GM23338 (cell line): ENCODE results near the gene CDC42EP2. TPM values are rescaled to one million over a fixed set of nuclear protein-coding genes. Genes with fewer than 3 reads are reported as not detected.

Experiments
- ATAC-seq: fragments of 200-7000 bp; cut with Tn5 transposase; 3 replicates; pipeline ENCODE4 v1.9.1; 2020
- DNase-seq: peaks from one replicate; pipeline ENCODE4 v3.0.0-alpha.2; 2015; ENCODE audit warnings: low spot score
- H2AFZ ChIP-seq: fragments of 200-600 bp; sonication (generic); 2 replicates; pipeline ENCODE4 v1.8.0; 2016; ENCODE audit warnings: antibody characterized with exemption, mild to moderate bottlenecking, moderate library complexity
- H3F3A ChIP-seq: fragments of 200-600 bp; sonication (generic); replicated peaks from 2 replicates; pipeline ENCODE4 v1.8.0; 2017; ENCODE audit warnings: antibody characterized with exemption, mixed run types, low read depth
- H3K27ac ChIP-seq: fragments of 200-600 bp; sonication (generic); 2 replicates; pipeline ENCODE4 v1.6.1; 2016; ENCODE audit warnings: low read depth
- H3K27me3 ChIP-seq: fragments of 200-600 bp; sonication (generic); 2 replicates; pipeline ENCODE4 v1.8.0; 2016; ENCODE audit warnings: mild to moderate bottlenecking, mixed run types, moderate library complexity; ENCODE audit not compliant: insufficient read depth
- H3K36me3 ChIP-seq: fragments of 200-600 bp; sonication (generic); 2 replicates; pipeline ENCODE4 v1.8.0; 2016; ENCODE audit warnings: mild to moderate bottlenecking; ENCODE audit not compliant: insufficient read depth
- H3K4me1 ChIP-seq: fragments of 200-600 bp; sonication (generic); 2 replicates; pipeline ENCODE4 v1.8.0; 2016; ENCODE audit warnings: mild to moderate bottlenecking, moderate library complexity; ENCODE audit not compliant: insufficient read depth
- H3K4me2 ChIP-seq: fragments of 200-600 bp; sonication (generic); 2 replicates; pipeline ENCODE4 v1.7.1; 2017; ENCODE audit warnings: mixed run types
- H3K4me3 ChIP-seq: fragments of 200-600 bp; sonication (generic); 2 replicates; pipeline ENCODE4 v1.6.1; 2016; ENCODE audit warnings: mixed run types
- H3K79me2 ChIP-seq: fragments of 200-600 bp; sonication (generic); replicated peaks from 2 replicates; pipeline ENCODE4 v1.8.0; 2017; ENCODE audit warnings: mild to moderate bottlenecking; ENCODE audit not compliant: insufficient read depth
- H3K9me2 ChIP-seq: fragments of 200-600 bp; sonication (generic); 2 replicates; pipeline ENCODE4 v1.8.0; 2017; ENCODE audit not compliant: insufficient read depth
- H4K20me1 ChIP-seq: fragments of 200-600 bp; sonication (generic); replicated peaks from 2 replicates; pipeline ENCODE4 v1.8.0; 2017; ENCODE audit warnings: mild to moderate bottlenecking; ENCODE audit not compliant: insufficient read depth
- H3K27ac Mint-ChIP-seq: 2 replicates; pipeline ENCODE4 v1.8.0; 2020; ENCODE audit warnings: inconsistent platforms, mild to moderate bottlenecking, moderate library complexity, mixed read lengths
- H3K27me3 Mint-ChIP-seq: 3 replicates; pipeline ENCODE4 v1.8.0; 2022; ENCODE audit warnings: low read depth, mild to moderate bottlenecking, moderate library complexity, mixed read lengths, inconsistent platforms; ENCODE audit not compliant: insufficient read depth, poor library complexity
- H3K36me3 Mint-ChIP-seq: 3 replicates; pipeline ENCODE4 v1.8.0; 2021; ENCODE audit warnings: low read depth, mild to moderate bottlenecking, inconsistent platforms, moderate library complexity, mixed read lengths
- H3K4me1 Mint-ChIP-seq: 3 replicates; pipeline ENCODE4 v1.8.0; 2020; ENCODE audit warnings: mild to moderate bottlenecking, inconsistent platforms, mixed read lengths
- H3K4me3 Mint-ChIP-seq: 3 replicates; pipeline ENCODE4 v1.8.0; 2021; ENCODE audit warnings: moderate library complexity, mild to moderate bottlenecking, inconsistent platforms, mixed read lengths
- H3K9me3 Mint-ChIP-seq: 3 replicates; pipeline ENCODE4 v1.8.0; 2020; ENCODE audit warnings: moderate library complexity, mild to moderate bottlenecking, inconsistent platforms, mixed read lengths
- CREB1 ChIP-seq: fragments of 250-450 bp; sonication (Bioruptor Pico); IDR thresholded peaks from 2 replicates; pipeline ENCODE4 v1.5.0; 2020; ENCODE audit warnings: low read depth, mild to moderate bottlenecking, moderate library complexity
- EZH2 ChIP-seq: fragments of 200-600 bp; sonication (generic); IDR thresholded peaks from one replicate; pipeline ENCODE4 v1.8.0; 2017; ENCODE audit warnings: antibody characterized with exemption, mild to moderate bottlenecking, low read depth; ENCODE audit not compliant: unreplicated experiment
- EZH2phosphoT487 ChIP-seq: fragments of 200-600 bp; sonication (generic); IDR thresholded peaks from one replicate; pipeline ENCODE4 v1.8.1; 2018; ENCODE audit warnings: antibody characterized with exemption; ENCODE audit not compliant: unreplicated experiment
- JUNB ChIP-seq: IDR thresholded peaks from one replicate; pipeline ENCODE4 v1.6.1; 2016; ENCODE audit warnings: antibody characterized with exemption; ENCODE audit not compliant: unreplicated experiment
- NANOG ChIP-seq: IDR thresholded peaks from 2 replicates; pipeline ENCODE4 v1.6.1; 2016; ENCODE audit warnings: antibody characterized with exemption, borderline replicate concordance
- POLR2AphosphoS5 ChIP-seq: IDR thresholded peaks from 2 replicates; pipeline ENCODE4 v1.6.1; 2016; ENCODE audit warnings: antibody characterized with exemption, low read depth
- STAT1 ChIP-seq: IDR thresholded peaks from one replicate; pipeline ENCODE4 v1.6.1; 2016; ENCODE audit warnings: antibody characterized with exemption; ENCODE audit not compliant: unreplicated experiment
- ZNF331 ChIP-seq: fragments of 250-450 bp; sonication (Bioruptor Pico); IDR thresholded peaks from 2 replicates; pipeline ENCODE4 v1.5.0; 2020; ENCODE audit warnings: low read depth, mild to moderate bottlenecking, moderate library complexity
- polyA plus RNA-seq: library from polyadenylated mRNA; unstranded; fragments of >200 nt; fragmentation: Nextera tagmentation; extraction: Ambion mirVana; gene quantifications from 2 replicates; pipeline ENCODE4 v1.2.1, GENCODE V29; 2016
- total RNA-seq: library from RNA; depleted of rRNA; stranded (reverse); fragments of >200 nt; shearing (Covaris generic); gene quantifications from 2 replicates; pipeline ENCODE4 v1.2.3, GENCODE V29; 2014
- TF ChIP-seq, protein P1 (sequence below): IDR thresholded peaks from 2 replicates; pipeline ENCODE4 v1.6.1; 2016; ENCODE audit warnings: antibody characterized with exemption
- TF ChIP-seq, protein P2 (sequence below), 2 experiments: fragments of 200-600 bp in 1 of 2; sonication (generic) in 1 of 2; conservative IDR thresholded peaks; 2 replicates each; pipeline versions ENCODE4 v1.5.1 to v1.6.1; 2016 to 2017; ENCODE audit warnings: antibody characterized with exemption in 2 of 2, low read depth in 2 of 2, mild to moderate bottlenecking in 2 of 2, moderate library complexity in 1 of 2
- TF ChIP-seq, protein P3 (sequence below): IDR thresholded peaks from one replicate; pipeline ENCODE4 v1.6.1; 2018; ENCODE audit warnings: antibody characterized with exemption; ENCODE audit not compliant: unreplicated experiment

Gene CDC42EP2
- total and polyA plus RNA-seq, 2 experiments from 2014 or later, result 18.2 to 19.0 TPM

DNA sequence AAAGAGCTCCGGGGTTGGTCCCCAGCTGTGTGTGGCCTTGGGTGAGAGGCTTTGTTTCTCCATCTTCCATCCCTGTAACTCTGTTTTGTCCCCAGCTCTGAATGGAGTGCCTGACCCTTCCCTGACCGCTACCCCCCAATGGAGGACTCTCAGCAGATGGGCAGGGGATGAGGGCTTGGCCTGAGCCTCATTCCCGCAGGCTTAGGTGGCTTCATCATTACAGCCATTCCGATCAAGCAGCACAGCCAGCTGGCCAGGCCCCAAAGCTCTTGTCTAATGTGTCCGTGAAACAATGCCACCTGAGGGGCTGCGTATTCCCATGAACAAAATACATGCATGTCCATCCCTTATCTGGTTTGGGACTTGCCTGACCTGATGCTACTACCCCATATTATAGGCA, 3.9 kb upstream of the CDC42EP2 start (continued):
- TF ChIP-seq, protein P1, sequence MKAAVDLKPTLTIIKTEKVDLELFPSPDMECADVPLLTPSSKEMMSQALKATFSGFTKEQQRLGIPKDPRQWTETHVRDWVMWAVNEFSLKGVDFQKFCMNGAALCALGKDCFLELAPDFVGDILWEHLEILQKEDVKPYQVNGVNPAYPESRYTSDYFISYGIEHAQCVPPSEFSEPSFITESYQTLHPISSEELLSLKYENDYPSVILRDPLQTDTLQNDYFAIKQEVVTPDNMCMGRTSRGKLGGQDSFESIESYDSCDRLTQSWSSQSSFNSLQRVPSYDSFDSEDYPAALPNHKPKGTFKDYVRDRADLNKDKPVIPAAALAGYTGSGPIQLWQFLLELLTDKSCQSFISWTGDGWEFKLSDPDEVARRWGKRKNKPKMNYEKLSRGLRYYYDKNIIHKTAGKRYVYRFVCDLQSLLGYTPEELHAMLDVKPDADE, result no peak
- TF ChIP-seq EZH2, result no peak

DNA sequence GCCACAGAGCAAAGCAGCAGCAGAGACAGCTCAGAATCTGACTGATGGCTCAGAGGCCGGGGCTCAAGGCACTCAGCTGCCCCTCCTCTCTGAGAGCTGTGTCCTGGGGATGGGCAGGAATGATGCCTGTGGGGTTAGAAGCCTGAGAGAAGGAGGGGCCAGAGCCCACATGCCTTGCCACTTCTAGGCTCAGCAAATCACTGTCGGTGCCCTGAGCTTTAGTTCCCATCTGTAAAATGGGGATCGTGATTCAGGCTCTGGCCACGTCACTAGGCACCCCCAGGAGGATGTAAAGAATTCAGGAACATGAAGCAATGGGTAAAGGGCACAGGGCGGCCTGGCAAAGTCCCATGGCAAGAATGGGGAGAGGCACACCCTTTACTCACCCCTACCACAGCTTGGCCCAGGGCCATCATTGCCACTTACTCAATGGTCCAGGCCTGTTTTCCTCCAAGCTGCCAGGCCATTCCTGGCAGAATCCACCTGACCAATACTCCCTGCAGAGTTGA, 3.4 kb upstream of the CDC42EP2 start:
- Mint-ChIP-seq H3K4me1 (peaks cover 21% of the 10 kb centered on the region), H3K4me3 (no peak overlapping the region), H3K9me3 (no peaks in the 10 kb centered on the region), H3K36me3 (no peaks in the 10 kb centered on the region), H3K27ac (no peak overlapping the region), H3K27me3 (peaks cover 36% of the 10 kb centered on the region)
- no peak for TF ChIP-seq EZH2
- TF ChIP-seq EZH2phosphoT487, result no peak
- no peak for TF ChIP-seq ZNF331 (CRISPR knock-in tag)
- TF ChIP-seq CREB1 (CRISPR knock-in tag), result no peak
- no peak for TF ChIP-seq POLR2AphosphoS5
- TF ChIP-seq JUNB, result no peak
- TF ChIP-seq NANOG, result no peak
- TF ChIP-seq, protein P1, result no peak
- peaks cover 5% of the 10 kb centered on the region for H3K79me2 ChIP-seq
- peaks cover 14% of the 10 kb centered on the region for H3K27me3 ChIP-seq
- no peak for DNase-seq
- H3K27ac ChIP-seq, result no peak overlapping the region
- H2AFZ ChIP-seq, result no peak overlapping the region
- H3K4me2 ChIP-seq, result no peak overlapping the region
- no peaks in the 10 kb centered on the region for H3K9me2 ChIP-seq
- H3K4me3 ChIP-seq, result no peak overlapping the region
- H4K20me1 ChIP-seq, result peaks cover 3% of the 10 kb centered on the region; the same call in 1 of the 2 replicates
- H3F3A ChIP-seq, result peaks cover 19% of the 10 kb centered on the region
- ATAC-seq, result no peak
- H3K4me1 ChIP-seq, result peaks cover 24% of the 10 kb centered on the region
- H3K36me3 ChIP-seq, result no peaks in the 10 kb centered on the region

DNA sequence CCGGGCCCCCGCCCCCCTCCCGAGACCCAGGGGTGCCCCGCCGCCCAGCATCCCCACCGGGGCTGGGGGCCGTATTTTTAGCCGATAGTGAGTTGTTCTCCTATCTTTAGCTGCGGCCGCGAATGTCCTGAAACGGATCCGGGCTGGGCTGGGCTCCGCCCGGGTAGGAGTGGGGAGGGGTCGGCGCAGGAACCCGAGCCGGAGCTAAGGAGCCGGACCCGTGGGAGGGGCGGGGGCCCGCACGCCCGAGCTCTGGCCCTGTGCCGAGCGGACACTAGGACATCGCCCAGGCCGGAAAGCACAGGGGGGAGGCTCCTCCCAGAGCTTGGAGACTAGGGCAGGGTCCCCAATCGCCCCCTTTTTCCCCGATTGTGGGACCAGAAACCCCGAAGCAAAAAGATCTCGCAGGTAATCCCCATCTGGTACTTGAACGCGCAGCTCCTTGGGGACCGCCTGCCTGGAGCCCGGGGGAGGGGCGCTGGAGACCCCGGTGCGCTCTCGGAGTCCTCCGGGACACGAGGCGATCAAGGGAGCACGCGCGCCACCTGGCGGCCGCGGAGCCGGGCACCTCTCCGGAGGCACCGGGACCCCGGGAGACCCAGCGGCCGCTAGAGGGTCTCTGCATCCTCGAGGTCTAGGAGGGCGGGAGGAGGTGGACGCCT, 669 bp downstream of the CDC42EP2 start:
- peak; percentile 94 for DNase-seq
- H3K79me2 ChIP-seq, result peaks cover 41% of the 10 kb centered on the region
- peak overlapping the region; percentile 76 for H2AFZ ChIP-seq
- H4K20me1 ChIP-seq, result peaks cover 11% of the 10 kb centered on the region
- H3K4me2 ChIP-seq, result peak overlapping the region; percentile 99
- Mint-ChIP-seq H3K4me3 (peak overlapping the region; percentile 76), H3K9me3 (no peaks in the 10 kb centered on the region), H3K27ac (peak overlapping the region; percentile 66; the same call in 1 of the 2 replicates), H3K4me1 (peaks cover 40% of the 10 kb centered on the region), H3K27me3 (peaks cover 38% of the 10 kb centered on the region), H3K36me3 (peaks cover 3% of the 10 kb centered on the region)
- H3K27ac ChIP-seq, result peak overlapping the region; percentile 88
- H3K36me3 ChIP-seq, result no peaks in the 10 kb centered on the region
- H3K4me3 ChIP-seq, result peak overlapping the region; percentile 98
- H3F3A ChIP-seq, result peaks cover 22% of the 10 kb centered on the region
- no peaks in the 10 kb centered on the region for H3K9me2 ChIP-seq
- TF ChIP-seq, protein P2, sequence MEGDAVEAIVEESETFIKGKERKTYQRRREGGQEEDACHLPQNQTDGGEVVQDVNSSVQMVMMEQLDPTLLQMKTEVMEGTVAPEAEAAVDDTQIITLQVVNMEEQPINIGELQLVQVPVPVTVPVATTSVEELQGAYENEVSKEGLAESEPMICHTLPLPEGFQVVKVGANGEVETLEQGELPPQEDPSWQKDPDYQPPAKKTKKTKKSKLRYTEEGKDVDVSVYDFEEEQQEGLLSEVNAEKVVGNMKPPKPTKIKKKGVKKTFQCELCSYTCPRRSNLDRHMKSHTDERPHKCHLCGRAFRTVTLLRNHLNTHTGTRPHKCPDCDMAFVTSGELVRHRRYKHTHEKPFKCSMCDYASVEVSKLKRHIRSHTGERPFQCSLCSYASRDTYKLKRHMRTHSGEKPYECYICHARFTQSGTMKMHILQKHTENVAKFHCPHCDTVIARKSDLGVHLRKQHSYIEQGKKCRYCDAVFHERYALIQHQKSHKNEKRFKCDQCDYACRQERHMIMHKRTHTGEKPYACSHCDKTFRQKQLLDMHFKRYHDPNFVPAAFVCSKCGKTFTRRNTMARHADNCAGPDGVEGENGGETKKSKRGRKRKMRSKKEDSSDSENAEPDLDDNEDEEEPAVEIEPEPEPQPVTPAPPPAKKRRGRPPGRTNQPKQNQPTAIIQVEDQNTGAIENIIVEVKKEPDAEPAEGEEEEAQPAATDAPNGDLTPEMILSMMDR (conservative IDR thresholded peaks at IDR 0.05; ENCODE audit: low read depth in 2 of 2), result peak; percentile 89 to 90
- TF ChIP-seq CREB1 (CRISPR knock-in tag) (no peak), EZH2 (no peak), JUNB (no peak), STAT1 (no peak), POLR2AphosphoS5 (peak; percentile 53), ZNF331 (CRISPR knock-in tag) (no peak)
- TF ChIP-seq, protein P1, result no peak
- TF ChIP-seq, protein P3, sequence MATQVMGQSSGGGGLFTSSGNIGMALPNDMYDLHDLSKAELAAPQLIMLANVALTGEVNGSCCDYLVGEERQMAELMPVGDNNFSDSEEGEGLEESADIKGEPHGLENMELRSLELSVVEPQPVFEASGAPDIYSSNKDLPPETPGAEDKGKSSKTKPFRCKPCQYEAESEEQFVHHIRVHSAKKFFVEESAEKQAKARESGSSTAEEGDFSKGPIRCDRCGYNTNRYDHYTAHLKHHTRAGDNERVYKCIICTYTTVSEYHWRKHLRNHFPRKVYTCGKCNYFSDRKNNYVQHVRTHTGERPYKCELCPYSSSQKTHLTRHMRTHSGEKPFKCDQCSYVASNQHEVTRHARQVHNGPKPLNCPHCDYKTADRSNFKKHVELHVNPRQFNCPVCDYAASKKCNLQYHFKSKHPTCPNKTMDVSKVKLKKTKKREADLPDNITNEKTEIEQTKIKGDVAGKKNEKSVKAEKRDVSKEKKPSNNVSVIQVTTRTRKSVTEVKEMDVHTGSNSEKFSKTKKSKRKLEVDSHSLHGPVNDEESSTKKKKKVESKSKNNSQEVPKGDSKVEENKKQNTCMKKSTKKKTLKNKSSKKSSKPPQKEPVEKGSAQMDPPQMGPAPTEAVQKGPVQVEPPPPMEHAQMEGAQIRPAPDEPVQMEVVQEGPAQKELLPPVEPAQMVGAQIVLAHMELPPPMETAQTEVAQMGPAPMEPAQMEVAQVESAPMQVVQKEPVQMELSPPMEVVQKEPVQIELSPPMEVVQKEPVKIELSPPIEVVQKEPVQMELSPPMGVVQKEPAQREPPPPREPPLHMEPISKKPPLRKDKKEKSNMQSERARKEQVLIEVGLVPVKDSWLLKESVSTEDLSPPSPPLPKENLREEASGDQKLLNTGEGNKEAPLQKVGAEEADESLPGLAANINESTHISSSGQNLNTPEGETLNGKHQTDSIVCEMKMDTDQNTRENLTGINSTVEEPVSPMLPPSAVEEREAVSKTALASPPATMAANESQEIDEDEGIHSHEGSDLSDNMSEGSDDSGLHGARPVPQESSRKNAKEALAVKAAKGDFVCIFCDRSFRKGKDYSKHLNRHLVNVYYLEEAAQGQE, result no peak
- H3K4me1 ChIP-seq, result peaks cover 49% of the 10 kb centered on the region
- H3K27me3 ChIP-seq, result peaks cover 14% of the 10 kb centered on the region
- peak; percentile 75 for ATAC-seq
